SK-N-MC (cell line): ENCODE measurements around the gene CHRNA9.

Source experiments
- FOXP2 ChIP-seq: optimal IDR thresholded peaks from 2 replicates; pipeline ENCODE3; 2011; ENCODE audit warnings: mild to moderate bottlenecking, moderate library complexity; ENCODE audit not compliant: insufficient read depth; ENCODE audit errors: extremely low read length, control extremely low read depth
- POLR2AphosphoS5 ChIP-seq: IDR thresholded peaks from 2 replicates; pipeline ENCODE4 v1.6.1; 2012; ENCODE audit warnings: mild to moderate bottlenecking, low read depth, low read length, borderline replicate concordance

GRCh38 chr4:40349561-40350198 is 14.5 kb downstream of the CHRNA9 start:
- TF ChIP-seq FOXP2, result no peak
- TF ChIP-seq POLR2AphosphoS5, result no peak
